ENCODE results near the gene HIRIP3.

The HIRIP3 gene

DNA sequence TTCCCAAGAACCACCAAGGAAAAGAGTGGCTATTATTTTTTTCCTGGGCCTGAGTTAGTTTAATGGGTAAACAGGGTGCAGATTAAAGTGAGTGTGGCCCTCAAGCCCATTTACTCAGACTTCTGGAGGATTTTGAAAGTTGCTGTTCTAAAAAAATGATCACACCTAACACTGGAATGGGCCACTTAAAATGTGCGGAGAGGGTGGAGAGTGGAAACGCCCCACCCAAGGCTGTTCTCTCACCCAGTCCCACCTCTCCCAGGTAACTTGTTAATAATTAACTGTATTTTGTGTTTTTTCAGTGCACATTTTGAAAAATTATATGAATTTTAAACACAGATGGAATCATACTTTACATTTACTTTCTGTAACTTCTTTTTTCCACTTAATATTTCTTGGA, 5.4 kb downstream of the HIRIP3 start:
- ATAC-seq = no peak
- TF ChIP-seq ESRRG (CRISPR knock-in tag; IDR thresholded peaks at IDR 0.05) (no peak), POU6F1 (CRISPR knock-in tag; IDR thresholded peaks at IDR 0.05; ENCODE audit: borderline replicate concordance, low read depth) (no peak), ZFP30 (CRISPR knock-in tag; IDR thresholded peaks at IDR 0.05) (no peak), ZFP3 (CRISPR knock-in tag; IDR thresholded peaks at IDR 0.05) (no peak), TOX (CRISPR knock-in tag; IDR thresholded peaks at IDR 0.05; ENCODE audit: borderline replicate concordance) (no peak), ZNF565 (CRISPR knock-in tag; conservative IDR thresholded peaks at IDR 0.05; ENCODE audit: low read depth) (no peak), ISL1 (CRISPR knock-in tag; IDR thresholded peaks at IDR 0.05) (no peak), TCF4 (CRISPR knock-in tag; IDR thresholded peaks at IDR 0.05; ENCODE audit: borderline replicate concordance) (no peak), CSDC2 (CRISPR knock-in tag; IDR thresholded peaks at IDR 0.05) (no peak), RARB (CRISPR knock-in tag; IDR thresholded peaks at IDR 0.05) (no peak), GLIS3 (CRISPR knock-in tag; IDR thresholded peaks at IDR 0.05) (no peak), OSR1 (CRISPR knock-in tag; IDR thresholded peaks at IDR 0.05) (no peak), ZNF70 (CRISPR knock-in tag; IDR thresholded peaks at IDR 0.05) (no peak), ARNTL (CRISPR knock-in tag; IDR thresholded peaks at IDR 0.05; ENCODE audit: borderline replicate concordance, low read depth) (no peak), SNAI2 (CRISPR knock-in tag; IDR thresholded peaks at IDR 0.05) (no peak)
- TF ChIP-seq, protein P1, sequence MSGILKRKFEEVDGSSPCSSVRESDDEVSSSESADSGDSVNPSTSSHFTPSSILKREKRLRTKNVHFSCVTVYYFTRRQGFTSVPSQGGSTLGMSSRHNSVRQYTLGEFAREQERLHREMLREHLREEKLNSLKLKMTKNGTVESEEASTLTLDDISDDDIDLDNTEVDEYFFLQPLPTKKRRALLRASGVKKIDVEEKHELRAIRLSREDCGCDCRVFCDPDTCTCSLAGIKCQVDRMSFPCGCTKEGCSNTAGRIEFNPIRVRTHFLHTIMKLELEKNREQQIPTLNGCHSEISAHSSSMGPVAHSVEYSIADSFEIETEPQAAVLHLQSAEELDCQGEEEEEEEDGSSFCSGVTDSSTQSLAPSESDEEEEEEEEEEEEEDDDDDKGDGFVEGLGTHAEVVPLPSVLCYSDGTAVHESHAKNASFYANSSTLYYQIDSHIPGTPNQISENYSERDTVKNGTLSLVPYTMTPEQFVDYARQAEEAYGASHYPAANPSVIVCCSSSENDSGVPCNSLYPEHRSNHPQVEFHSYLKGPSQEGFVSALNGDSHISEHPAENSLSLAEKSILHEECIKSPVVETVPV (CRISPR knock-in tag; IDR thresholded peaks at IDR 0.05) = no peak
- TF ChIP-seq, protein P2, sequence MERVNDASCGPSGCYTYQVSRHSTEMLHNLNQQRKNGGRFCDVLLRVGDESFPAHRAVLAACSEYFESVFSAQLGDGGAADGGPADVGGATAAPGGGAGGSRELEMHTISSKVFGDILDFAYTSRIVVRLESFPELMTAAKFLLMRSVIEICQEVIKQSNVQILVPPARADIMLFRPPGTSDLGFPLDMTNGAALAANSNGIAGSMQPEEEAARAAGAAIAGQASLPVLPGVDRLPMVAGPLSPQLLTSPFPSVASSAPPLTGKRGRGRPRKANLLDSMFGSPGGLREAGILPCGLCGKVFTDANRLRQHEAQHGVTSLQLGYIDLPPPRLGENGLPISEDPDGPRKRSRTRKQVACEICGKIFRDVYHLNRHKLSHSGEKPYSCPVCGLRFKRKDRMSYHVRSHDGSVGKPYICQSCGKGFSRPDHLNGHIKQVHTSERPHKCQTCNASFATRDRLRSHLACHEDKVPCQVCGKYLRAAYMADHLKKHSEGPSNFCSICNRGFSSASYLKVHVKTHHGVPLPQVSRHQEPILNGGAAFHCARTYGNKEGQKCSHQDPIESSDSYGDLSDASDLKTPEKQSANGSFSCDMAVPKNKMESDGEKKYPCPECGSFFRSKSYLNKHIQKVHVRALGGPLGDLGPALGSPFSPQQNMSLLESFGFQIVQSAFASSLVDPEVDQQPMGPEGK (CRISPR knock-in tag; IDR thresholded peaks at IDR 0.05; ENCODE audit: borderline replicate concordance) = no peak

GRCh38 chr16:29989111-29989858, 6.1 kb downstream of the HIRIP3 start:
- TF ChIP-seq ZFP30 (CRISPR knock-in tag; IDR thresholded peaks at IDR 0.05) (no peak), GLIS3 (CRISPR knock-in tag; IDR thresholded peaks at IDR 0.05) (no peak), BACH2 (CRISPR knock-in tag; IDR thresholded peaks at IDR 0.05; ENCODE audit: borderline replicate concordance) (no peak), OSR1 (CRISPR knock-in tag; IDR thresholded peaks at IDR 0.05) (no peak), ZNF70 (CRISPR knock-in tag; IDR thresholded peaks at IDR 0.05) (no peak), ISL1 (CRISPR knock-in tag; IDR thresholded peaks at IDR 0.05) (no peak)
- ATAC-seq = no peak

DNA sequence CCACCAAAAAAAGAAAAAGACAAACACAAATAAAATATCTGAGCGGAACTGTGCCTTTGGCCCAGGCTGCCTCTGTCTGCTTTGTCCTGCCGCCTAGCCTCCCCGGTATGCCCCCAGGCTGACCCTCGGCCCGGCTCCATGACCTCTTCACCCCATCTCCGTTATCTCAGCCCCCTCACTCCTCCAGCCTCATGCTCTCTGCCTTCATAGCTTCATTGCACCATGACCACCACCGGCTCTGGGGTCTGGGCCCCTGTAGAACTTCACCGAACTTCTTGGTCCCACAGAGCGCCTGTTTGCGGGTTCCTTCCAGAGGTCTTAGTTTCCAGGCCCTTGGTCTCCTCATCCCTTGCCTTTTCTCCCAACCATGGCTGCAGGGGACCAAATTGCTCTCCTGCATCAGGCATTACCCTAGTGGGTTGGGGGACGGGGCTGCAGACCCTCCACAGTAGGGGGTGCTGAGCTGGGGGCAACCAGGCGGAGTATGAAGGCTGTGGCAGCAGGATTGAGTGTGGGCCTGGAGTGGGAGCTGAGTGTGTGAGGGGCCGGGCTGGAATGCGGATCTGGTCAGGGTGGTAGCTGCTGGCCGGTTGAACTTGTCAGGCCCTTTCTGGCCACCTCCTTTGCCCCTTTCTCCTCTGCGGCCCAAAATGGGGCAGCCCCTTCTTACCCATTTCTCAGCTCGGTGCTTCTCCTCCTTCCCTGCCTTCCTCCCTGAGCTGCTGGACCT, 6.9 kb downstream of the HIRIP3 start:
- TF ChIP-seq PPARA (CRISPR knock-in tag; IDR thresholded peaks at IDR 0.05; ENCODE audit: borderline replicate concordance) (no peak), TOX (CRISPR knock-in tag; IDR thresholded peaks at IDR 0.05; ENCODE audit: borderline replicate concordance) (no peak), ISL1 (CRISPR knock-in tag; IDR thresholded peaks at IDR 0.05) (no peak), POU6F1 (CRISPR knock-in tag; IDR thresholded peaks at IDR 0.05; ENCODE audit: borderline replicate concordance, low read depth) (no peak), ZNF565 (CRISPR knock-in tag; conservative IDR thresholded peaks at IDR 0.05; ENCODE audit: low read depth) (no peak), TCF4 (CRISPR knock-in tag; IDR thresholded peaks at IDR 0.05; ENCODE audit: borderline replicate concordance) (no peak), SNAI2 (CRISPR knock-in tag; IDR thresholded peaks at IDR 0.05) (no peak)
- TF ChIP-seq, protein P1 (CRISPR knock-in tag; IDR thresholded peaks at IDR 0.05) = no peak
- no peak for ATAC-seq
